Mesenteric fat pad (tissue), 1 donor: ENCODE measurements around the gene PHEX. TPM values are rescaled to one million over a fixed set of nuclear protein-coding genes. Genes with fewer than 3 reads are reported as not detected.

ENCODE experiments used
- DNase-seq: peaks from one replicate; pipeline ENCODE4 v3.0.0-alpha.2; 2020; ENCODE audit warnings: low spot score
- total RNA-seq: library from RNA; stranded (reverse); fragmentation: NEBNext Ultra II Directional; extraction: Animal tissue kit (Norgen Biotek cat#: 25700); gene quantifications from one replicate; pipeline ENCODE4 v1.2.1, GENCODE V29; 2021
- donor health status: DM: yes; HTN: yes; CAD: no.

The PHEX gene
- total RNA-seq, 1 donor from 2014 or later: 0.45 TPM

GRCh38 chrX:22097012-22097694 is 65.0 kb downstream of the PHEX start:
- no peak for DNase-seq

- DNase-seq: no peak
These were observed 73.1 kb downstream of the PHEX start for GRCh38 chrX:22105231-22105630.

- no peak for DNase-seq
These were observed 73.8 kb downstream of the PHEX start for GRCh38 chrX:22105971-22106370.

DNA sequence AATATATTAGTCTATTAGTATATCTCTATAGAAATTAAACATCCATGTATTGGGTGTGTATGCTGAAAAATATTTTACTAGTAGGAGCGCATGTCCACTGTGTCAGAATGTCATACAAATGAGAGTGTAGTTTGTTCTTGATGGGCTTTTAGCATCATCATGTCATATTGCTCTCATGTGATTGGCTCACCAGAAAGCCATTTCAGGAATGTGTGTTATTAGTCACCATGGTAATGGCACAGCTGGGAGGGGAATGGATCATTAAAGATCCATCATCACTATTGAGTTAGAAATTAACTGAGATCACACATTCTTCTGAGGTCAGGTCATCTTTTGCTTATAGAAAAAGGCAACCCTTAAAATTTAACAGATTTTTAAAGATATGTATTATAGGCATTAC is 77.3 kb downstream of the PHEX start:
- no peak for DNase-seq

DNA sequence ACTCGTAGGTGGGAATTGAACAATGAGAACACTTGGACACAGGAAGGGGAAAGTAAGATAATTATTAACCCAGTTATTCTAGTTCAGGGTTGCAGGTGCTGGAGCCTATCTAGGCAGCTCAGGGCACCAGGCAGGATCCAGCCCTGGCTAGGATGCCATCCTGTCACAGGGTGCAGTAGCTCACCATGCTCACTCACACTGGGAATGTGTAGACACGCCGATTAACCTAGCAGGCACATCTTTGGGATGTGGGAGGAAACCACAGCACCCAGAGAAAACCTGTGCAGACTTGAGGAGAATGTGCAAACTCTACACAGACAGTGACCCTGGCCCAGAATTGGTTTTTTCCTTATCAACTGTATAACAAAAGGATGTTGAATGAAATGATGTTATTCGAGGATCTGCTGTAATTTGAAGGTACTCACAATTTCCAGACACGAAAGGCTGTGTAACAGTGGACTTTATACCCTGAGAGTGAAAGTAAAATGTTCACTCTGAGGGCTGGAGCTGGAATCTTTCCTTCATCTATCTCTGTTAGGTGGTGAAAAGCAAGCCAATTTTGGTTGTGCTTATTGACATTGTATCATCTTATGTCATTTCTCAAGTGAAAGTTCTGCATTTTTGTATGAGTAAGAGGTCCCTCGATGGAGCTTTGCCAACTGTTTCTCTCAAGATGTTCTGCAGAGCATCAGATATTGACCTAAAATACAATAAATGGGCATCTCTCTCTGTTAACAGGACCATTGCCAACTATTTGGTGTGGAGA is 78.8 kb downstream of the PHEX start:
- DNase-seq: no peak

DNA sequence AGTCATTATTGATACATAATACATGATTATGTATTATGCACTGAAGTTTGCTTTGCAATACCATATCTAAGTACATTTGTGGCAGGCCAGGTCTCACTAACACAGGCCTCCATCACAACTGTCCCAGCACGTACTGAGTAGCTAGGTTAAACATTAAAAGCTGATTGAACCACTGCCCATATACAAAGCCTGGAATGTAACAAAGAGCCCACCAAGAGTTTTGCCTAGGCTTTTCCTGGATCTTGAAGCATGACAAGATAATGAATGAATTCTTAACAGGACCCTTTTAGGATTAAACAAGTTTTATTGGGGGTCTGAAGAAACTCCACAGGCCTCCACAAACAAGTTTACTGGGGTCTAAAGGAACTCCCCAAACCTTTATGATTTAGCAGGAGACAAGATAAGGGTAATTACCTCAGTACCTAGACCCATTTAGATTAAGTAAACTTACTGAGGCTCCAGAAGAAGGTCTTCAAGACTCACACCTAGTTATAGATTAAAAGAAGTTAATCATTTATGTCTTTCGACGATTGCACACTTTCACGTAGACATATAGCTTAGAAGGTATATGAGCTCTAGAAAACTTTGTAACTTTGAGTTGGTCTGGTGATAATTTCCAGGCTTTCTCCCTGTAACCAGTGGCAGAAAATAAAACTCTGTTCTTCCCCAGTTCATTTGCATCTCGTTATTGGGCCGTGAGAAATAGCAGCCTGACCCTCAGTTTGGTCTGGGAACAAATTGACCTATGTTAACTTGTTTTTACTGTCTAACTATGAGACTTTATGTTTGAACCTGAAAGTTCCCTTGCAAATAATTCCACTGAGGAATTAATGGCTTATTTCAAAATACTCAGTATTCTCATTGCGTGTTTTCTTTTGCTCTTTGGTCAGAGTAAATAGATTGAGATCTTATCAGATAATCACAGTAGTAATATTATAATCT is 84.8 kb downstream of the PHEX start:
- DNase-seq: no peak

DNA sequence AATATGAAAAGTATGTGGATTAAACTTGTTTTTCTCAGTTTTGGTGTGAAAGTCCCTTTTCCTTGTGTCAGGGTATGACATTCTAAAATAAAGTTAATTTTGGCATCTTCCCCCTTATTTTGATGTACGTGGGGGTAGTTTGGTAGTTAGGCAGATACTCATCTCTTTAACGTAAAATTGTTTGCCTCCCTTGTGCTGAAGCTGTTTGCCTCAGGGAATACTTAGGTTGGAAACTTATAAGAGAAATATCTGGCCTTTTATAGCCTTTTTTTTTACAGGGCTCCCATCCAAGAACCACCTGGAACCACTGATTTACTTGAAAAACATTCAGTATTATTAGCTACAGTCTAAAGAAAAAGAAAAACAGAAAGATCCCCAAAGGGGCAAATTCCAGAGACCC is 85.5 kb downstream of the PHEX start:
- no peak for DNase-seq

- DNase-seq: no peak
These were observed 86.2 kb downstream of the PHEX start for GRCh38 chrX:22118161-22118830.

DNA sequence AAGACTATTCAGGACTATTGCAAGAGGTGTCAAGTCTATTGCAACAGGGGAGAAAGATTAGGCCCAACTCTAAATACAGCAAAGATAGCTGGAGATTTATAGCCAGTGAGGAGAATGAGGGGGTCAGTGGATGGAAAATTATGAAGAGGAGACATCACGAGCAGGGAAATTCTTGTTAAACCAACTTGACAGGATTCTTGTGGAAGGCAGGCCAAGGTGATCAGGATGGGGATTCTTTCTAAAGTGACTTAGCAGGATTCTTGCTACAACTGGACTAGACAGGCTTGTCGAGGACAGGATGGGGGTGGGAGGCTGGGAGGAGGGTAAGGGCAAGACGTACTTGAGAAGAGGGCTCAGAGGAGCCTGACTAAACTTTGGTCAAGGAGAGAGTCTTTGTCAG is 89.0 kb downstream of the PHEX start:
- DNase-seq: no peak

GRCh38 chrX:22122510-22122909 is 90.4 kb downstream of the PHEX start:
- no peak for DNase-seq

DNA sequence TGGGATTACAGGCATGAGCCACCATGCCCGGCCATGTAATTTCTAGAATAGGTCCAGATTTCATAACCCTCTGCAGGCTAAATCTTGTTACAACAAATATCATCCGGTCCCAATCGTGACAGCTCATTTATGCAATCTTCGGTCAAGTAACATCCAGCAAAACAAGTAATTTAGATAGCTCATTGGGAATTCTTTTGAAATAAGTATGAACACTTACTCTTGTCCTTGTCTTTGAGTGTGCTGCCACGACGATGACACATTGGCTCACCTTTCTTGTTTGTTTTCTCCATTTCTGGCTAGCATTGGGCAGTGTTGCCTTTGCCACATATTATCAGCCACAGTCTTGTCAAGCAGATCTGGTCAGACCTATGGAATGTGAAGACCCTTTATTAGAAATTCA is 92.0 kb downstream of the PHEX start:
- no peak for DNase-seq

GRCh38 chrX:22125481-22125880 is 93.4 kb downstream of the PHEX start:
- no peak for DNase-seq

DNA sequence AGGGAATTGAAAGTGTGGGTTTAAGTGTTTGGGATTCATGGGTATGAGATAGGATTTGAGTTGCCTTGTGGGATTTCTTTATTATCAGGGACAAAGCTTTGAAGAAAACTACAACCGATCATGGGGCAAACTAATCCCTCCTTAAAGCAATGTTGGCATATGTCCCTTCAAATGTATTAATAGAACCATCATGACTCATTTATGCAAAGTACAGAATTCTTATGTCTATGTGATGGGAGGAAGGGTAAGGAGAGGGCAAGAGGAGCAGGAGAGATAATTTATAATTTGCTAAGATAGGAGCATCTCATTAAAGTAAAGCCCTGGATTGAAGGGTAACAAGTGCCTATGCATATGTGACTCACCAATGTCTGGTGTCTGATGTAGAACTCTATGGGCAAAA is 94.2 kb downstream of the PHEX start:
- no peak for DNase-seq

DNA sequence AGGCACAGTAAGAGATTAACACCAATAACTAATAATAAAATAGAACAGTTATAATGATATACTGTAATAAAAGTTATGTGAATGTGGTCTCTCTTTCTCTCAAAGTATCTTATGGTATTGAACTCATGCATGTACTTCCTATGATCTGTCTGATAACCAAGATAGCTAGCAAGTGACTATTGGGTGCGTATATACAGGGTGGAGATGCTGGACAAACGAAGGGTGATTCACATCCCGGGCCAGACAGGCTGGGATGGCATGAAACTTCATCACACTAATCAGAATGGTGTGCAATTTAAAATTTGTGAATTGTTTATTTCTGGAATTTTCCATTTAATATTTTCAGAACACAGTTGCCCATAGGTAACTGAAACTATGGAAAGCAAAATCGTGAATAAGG is 96.8 kb downstream of the PHEX start:
- DNase-seq: no peak

DNA sequence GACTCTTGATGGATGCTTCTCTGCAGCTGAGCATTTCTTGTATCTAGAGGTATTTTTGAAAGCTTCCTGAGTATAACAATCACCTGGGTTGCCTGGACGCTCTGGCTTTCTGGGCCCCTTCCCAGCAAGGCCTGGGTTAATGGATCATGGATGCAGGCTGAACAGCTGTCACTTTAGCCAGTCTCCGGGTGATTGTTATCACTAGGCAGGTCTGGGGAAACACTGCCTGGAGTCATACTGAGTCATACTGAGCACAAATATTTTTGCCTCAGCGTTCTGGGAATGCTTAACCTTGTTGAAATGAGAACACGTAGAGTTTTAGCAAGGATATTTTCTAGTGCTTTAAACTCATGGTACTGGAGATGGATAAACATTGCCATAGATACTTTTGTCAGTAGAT is 102.6 kb downstream of the PHEX start:
- no peak for DNase-seq

DNA sequence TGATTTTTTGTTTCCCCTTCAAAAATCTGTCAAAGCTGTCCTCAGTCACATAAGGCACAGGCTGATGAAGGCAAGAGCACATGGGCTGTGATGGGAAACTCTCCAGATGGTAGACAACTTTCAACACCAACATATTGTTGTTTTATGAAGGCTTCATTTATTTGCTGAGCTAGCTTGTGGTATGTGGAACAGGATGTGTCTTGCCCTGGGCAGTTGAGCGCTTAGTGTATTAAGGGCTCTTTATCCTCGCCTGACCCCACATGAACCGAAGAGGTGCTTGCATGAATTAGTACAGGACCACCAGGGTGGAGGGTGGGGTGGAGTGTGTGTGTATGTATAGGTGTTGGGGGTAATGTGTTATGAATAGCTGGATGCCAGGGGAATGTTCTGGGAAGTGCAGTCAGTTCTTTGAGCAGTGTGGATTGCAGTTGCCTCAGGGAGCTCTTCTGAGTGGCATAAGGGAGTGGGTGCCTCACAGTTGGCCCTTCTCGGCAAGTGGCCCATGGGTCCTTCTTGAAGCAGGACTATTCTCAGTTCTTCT is 103.1 kb downstream of the PHEX start:
- no peak for DNase-seq

DNA sequence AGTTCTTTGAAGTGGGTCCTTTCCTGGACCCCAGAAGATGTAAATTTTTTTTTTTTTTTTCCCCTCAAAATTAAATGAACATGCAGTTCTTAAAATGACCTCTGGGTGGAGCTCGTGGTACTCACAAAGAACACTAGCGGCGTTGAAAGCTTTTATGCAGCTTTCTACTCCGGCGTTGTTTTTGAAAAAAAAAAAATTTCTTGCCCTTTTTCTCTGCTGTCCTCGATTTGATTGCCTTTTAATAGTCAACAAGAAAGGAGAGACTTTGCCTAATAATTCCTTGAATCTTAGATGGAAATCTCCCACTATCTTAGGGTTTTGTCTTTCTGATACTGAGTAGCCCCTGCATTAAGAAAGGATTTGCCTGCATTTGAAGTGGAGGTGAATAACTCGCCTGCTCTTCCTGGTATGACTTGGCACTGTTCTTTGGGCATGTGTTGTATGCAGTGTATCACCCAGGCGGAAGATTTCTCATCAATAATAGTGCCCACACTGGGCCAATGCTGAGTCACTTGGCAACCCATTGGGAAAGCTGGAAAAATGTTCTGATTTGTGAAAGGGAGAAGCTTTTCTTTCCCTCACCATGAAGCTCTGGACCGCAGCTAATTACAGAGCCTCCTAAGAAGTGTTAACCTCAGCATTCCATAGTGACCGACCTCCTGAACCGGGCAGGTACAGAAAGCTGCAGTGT is 104.0 kb downstream of the PHEX start:
- no peak for DNase-seq

DNA sequence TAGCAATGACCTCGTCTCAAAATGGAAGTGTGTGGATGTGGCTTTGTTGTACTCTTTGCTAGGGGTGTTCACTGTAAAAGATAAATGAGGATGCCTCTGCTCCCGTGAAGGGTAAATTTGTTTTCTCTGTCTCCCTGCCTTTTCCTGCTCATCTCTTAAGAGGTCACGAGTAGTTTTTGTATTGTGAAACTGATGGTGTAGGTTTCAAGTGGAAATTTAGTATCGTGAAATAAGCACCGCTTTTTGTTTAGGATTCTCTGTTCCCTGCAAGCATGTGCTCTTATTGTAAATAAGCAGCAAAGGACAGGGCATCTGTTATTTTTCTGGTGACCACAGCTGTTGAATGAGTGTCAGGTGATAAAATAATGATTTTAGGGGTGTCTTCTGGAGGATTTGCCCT is 104.6 kb downstream of the PHEX start:
- DNase-seq: no peak

- no peak for DNase-seq
These were observed 107.7 kb downstream of the PHEX start for GRCh38 chrX:22139822-22140221.

DNA sequence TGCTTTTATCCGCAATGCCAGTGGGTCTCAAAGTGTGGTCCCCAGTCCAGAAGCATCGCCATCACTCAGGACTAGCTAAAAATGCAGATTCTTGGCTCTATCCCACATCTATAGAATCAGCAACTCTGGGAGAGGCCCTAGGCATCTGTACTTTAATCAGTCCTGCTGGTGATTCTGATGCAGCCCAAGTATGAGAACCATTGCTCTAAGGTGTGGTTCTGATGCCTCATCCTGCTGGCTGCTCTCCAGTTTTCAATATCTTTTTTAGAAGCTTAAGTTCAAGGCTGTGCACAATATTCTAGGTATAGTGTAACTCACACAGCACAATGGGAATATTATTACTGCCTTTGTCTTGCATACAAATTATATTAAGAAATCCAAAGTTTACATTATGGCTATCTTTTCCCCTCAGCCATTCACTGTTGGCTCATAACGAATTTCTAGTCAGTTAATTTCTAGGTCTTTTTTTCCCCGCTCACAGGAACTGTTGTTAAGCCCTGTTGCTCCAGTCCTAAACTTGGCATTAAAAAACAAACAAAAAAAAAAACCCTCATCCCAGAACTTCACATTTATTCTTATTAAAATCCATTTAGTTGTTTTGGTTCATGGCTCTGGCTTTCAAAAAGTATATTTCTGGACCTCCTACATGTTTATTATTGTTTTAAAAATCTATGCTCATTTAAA is 109.1 kb downstream of the PHEX start:
- DNase-seq: no peak
